HCT116 (cell line): ENCODE data around the gene HCN2.

Experiments
- EZH2 ChIP-seq: fragments of 200-600 bp; sonication (generic); IDR thresholded peaks from 2 replicates; pipeline ENCODE4 v1.6.1; 2017; ENCODE audit warnings: antibody characterized with exemption, mixed run types
- JUND ChIP-seq: IDR thresholded peaks from 2 replicates; pipeline ENCODE4 v1.6.1; 2012
- POLR2A ChIP-seq: IDR thresholded peaks from 2 replicates; pipeline ENCODE4 v1.7.0; 2011; ENCODE audit warnings: borderline replicate concordance; ENCODE audit not compliant: insufficient read depth, insufficient read length; ENCODE audit errors: extremely low read depth
- POLR2AphosphoS5 ChIP-seq: IDR thresholded peaks from 2 replicates; pipeline ENCODE4 v1.6.1; 2011; ENCODE audit warnings: mild to moderate bottlenecking, low read depth, low read length, moderate library complexity
- RAD21 ChIP-seq: IDR thresholded peaks from 2 replicates; pipeline ENCODE4 v1.6.1; 2012; ENCODE audit warnings: low read depth, mild to moderate bottlenecking
- TCF7L2 ChIP-seq: IDR thresholded peaks from 2 replicates; pipeline ENCODE4 v1.7.0; 2011; ENCODE audit warnings: borderline replicate concordance, inconsistent platforms; ENCODE audit not compliant: insufficient read depth, insufficient read length; ENCODE audit errors: extremely low read depth
- YY1 ChIP-seq: IDR thresholded peaks from 2 replicates; pipeline ENCODE4 v1.6.1; 2011; ENCODE audit warnings: low read length, low read depth, moderate library complexity, mild to moderate bottlenecking; ENCODE audit not compliant: insufficient replicate concordance; ENCODE audit errors: extremely low read depth
- ZNF274 ChIP-seq: fragments of 200-500 bp; sonication (Bioruptor generic); IDR thresholded peaks from 2 replicates; pipeline ENCODE4 v1.6.1; 2014; ENCODE audit warnings: mild to moderate bottlenecking, low read depth, low read length, inconsistent platforms
- TF ChIP-seq, protein P1 (sequence below), 3 experiments: fragments of 200-600 bp in 1 of 3; sonication (generic) in 1 of 3; IDR thresholded peaks in 2 of 3; conservative IDR thresholded peaks in 1 of 3; 2 replicates each; pipeline ENCODE4 v1.5.1; 2012 to 2017; ENCODE audit warnings: low read depth in 2 of 3, low read length in 2 of 3, antibody characterized with exemption in 1 of 3, borderline replicate concordance in 1 of 3, control low read depth in 1 of 3, mild to moderate bottlenecking in 1 of 3, mixed read lengths in 1 of 3, mixed run types in 1 of 3, moderate library complexity in 1 of 3; ENCODE audit not compliant: insufficient read depth in 1 of 3
- TF ChIP-seq, protein P2 (sequence below): IDR thresholded peaks from 2 replicates; pipeline ENCODE4 v1.6.1; 2012
- TF ChIP-seq, protein P3 (sequence below): IDR thresholded peaks from 2 replicates; pipeline ENCODE4 v1.6.1; 2012; ENCODE audit warnings: low read depth
- TF ChIP-seq, protein P4 (sequence below): IDR thresholded peaks from 2 replicates; pipeline ENCODE4 v1.6.1; 2011; ENCODE audit warnings: mild to moderate bottlenecking, low read length, moderate library complexity; ENCODE audit not compliant: insufficient replicate concordance; ENCODE audit errors: extremely low read depth
- TF ChIP-seq, protein P5 (sequence below): IDR thresholded peaks from 2 replicates; pipeline ENCODE4 v1.6.1; 2012

DNA sequence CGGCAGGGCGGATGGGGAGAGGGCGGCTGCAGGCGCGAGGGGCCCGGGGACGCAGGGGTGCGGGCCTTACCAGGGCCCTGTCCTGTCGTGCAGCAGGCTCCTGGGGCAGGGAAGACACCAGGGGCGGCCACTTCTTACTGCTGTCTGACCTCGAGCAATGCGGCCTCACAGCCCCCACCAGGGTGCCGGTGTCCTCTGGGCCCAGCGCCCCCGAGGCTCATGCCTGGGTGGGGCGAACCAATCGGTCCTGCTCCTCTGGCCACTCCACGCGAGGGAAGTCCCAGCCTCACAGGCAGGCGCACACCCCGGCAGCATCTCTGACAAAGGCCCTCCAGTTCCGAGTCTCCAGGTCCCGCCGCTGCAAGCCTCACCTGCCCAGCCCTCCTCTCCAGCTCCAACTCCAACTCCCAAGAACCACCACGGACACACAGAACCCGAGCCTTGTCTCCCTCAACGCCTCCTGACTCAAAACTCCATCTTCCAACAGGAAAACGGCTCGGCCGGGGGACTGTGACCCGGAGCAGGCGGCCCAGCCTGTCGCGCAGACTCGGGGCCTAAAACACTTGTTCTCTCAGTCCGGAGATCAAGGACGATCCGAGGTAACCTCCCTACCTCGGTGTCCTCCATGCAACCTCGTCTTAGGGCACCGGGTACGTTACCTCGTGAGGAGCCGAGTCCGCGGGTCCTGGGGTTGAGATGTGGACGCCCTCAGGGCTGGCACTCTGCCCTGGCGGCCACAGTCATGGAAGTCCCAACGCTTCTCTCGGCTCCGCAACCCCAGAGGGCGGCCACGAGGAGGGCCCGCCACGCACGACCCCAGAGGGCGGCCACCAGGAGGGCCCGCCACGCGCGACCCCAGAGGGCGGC lies 56.5 kb downstream of the HCN2 start:
- TF ChIP-seq, protein P1, sequence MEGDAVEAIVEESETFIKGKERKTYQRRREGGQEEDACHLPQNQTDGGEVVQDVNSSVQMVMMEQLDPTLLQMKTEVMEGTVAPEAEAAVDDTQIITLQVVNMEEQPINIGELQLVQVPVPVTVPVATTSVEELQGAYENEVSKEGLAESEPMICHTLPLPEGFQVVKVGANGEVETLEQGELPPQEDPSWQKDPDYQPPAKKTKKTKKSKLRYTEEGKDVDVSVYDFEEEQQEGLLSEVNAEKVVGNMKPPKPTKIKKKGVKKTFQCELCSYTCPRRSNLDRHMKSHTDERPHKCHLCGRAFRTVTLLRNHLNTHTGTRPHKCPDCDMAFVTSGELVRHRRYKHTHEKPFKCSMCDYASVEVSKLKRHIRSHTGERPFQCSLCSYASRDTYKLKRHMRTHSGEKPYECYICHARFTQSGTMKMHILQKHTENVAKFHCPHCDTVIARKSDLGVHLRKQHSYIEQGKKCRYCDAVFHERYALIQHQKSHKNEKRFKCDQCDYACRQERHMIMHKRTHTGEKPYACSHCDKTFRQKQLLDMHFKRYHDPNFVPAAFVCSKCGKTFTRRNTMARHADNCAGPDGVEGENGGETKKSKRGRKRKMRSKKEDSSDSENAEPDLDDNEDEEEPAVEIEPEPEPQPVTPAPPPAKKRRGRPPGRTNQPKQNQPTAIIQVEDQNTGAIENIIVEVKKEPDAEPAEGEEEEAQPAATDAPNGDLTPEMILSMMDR (IDR thresholded peaks at IDR 0.05 in 2 of 3, conservative IDR thresholded peaks at IDR 0.05 in 1 of 3; ENCODE audit: borderline replicate concordance in 1 of 3, insufficient read depth in 1 of 3, low read depth in 2 of 3, low read length in 2 of 3): no peak
- TF ChIP-seq POLR2A (no peak), JUND (no peak), ZNF274 (no peak), EZH2 (no peak), RAD21 (no peak), YY1 (no peak), POLR2AphosphoS5 (no peak), TCF7L2 (no peak)
- TF ChIP-seq, protein P2, sequence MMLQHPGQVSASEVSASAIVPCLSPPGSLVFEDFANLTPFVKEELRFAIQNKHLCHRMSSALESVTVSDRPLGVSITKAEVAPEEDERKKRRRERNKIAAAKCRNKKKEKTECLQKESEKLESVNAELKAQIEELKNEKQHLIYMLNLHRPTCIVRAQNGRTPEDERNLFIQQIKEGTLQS: no peak
- TF ChIP-seq, protein P3, sequence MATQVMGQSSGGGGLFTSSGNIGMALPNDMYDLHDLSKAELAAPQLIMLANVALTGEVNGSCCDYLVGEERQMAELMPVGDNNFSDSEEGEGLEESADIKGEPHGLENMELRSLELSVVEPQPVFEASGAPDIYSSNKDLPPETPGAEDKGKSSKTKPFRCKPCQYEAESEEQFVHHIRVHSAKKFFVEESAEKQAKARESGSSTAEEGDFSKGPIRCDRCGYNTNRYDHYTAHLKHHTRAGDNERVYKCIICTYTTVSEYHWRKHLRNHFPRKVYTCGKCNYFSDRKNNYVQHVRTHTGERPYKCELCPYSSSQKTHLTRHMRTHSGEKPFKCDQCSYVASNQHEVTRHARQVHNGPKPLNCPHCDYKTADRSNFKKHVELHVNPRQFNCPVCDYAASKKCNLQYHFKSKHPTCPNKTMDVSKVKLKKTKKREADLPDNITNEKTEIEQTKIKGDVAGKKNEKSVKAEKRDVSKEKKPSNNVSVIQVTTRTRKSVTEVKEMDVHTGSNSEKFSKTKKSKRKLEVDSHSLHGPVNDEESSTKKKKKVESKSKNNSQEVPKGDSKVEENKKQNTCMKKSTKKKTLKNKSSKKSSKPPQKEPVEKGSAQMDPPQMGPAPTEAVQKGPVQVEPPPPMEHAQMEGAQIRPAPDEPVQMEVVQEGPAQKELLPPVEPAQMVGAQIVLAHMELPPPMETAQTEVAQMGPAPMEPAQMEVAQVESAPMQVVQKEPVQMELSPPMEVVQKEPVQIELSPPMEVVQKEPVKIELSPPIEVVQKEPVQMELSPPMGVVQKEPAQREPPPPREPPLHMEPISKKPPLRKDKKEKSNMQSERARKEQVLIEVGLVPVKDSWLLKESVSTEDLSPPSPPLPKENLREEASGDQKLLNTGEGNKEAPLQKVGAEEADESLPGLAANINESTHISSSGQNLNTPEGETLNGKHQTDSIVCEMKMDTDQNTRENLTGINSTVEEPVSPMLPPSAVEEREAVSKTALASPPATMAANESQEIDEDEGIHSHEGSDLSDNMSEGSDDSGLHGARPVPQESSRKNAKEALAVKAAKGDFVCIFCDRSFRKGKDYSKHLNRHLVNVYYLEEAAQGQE: no peak
- TF ChIP-seq, protein P4, sequence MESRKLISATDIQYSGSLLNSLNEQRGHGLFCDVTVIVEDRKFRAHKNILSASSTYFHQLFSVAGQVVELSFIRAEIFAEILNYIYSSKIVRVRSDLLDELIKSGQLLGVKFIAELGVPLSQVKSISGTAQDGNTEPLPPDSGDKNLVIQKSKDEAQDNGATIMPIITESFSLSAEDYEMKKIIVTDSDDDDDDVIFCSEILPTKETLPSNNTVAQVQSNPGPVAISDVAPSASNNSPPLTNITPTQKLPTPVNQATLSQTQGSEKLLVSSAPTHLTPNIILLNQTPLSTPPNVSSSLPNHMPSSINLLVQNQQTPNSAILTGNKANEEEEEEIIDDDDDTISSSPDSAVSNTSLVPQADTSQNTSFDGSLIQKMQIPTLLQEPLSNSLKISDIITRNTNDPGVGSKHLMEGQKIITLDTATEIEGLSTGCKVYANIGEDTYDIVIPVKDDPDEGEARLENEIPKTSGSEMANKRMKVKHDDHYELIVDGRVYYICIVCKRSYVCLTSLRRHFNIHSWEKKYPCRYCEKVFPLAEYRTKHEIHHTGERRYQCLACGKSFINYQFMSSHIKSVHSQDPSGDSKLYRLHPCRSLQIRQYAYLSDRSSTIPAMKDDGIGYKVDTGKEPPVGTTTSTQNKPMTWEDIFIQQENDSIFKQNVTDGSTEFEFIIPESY: no peak
- TF ChIP-seq, protein P5, sequence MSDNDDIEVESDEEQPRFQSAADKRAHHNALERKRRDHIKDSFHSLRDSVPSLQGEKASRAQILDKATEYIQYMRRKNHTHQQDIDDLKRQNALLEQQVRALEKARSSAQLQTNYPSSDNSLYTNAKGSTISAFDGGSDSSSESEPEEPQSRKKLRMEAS: no peak
